HG02938 (cell line): Measurements from ENCODE around the gene ZNF587.
A peak's percentile ranks its signal among the peaks of the same experiment; 100 is the strongest.
"Not testable (repeated sequence)": the region's sequence is repeated elsewhere in the genome, so short reads cannot be mapped to it uniquely, and the experiment has no call there.

Experiments
- ATAC-seq: cut with Tn5 transposase; IDR thresholded peaks from one replicate; pipeline ENCODE4 v1.9.1; 2021; ENCODE audit warnings: mild to moderate bottlenecking, moderate library complexity; ENCODE audit not compliant: unreplicated experiment

Gene ZNF587

DNA sequence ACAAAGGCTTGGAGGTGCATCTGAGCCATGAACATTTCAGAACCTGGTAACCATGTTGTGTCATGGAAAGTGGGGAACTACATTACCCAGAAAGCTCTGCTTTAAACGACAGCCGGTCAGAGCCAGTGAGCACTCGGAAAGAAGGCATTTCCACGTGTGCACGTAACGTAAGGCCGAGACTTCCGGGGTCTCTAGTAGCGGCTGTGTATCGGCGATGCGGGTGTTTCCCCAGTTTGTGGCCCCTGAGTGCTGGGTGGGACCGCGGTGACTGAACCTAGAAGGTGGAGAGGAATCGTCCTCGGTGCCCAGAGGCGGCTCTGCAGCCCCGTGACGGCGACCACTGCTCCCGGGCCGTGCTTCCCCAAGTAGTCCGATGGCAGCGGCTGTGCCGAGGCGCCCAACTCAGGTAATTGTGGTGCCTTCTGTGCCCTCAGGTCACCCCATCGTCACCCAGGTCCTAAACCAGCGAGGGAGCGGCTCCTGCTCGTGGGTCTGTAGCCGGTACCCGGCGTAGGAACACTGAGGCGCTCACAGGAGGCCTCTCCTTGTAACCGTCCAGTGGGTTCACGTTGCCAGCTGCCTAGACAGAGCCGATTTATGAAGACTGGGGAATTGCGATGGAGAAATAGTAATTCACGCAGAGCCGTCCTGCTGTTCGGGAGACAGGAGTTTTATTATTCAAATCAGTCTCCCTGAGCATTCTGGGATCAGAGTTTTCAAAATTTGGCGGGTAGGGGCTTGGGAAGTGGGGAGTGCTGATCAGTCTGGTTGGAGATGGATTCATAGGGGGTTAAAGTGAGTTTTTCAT, at the start of gene ZNF587:
Gene ZNF587, plus strand, starts transcription at position 194 of the 808 bp plus-strand sequence. Its CDS starts 180 bp downstream, at position 374.
- peak; percentile 96 for ATAC-seq

DNA sequence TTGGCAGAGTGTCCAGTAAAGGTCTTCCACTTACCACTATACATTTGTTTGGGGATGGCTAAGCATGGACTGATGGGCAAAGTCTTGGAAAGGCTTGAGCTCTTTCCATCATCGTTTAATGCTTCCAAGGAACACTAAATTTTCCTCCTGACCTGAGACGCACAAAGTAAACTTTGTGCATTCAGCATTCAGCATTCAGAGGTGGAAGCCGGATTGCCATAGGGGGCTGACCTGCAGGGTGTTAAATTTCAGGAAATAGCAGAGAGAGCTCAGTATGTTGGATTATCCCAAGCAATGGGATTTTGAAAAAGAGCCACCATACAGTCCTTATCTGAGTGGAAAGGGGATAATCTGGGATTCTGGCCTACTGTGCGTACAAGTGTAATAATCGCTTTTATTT, 49.0 kb upstream of the ZNF587 start:
- no peak for ATAC-seq

DNA sequence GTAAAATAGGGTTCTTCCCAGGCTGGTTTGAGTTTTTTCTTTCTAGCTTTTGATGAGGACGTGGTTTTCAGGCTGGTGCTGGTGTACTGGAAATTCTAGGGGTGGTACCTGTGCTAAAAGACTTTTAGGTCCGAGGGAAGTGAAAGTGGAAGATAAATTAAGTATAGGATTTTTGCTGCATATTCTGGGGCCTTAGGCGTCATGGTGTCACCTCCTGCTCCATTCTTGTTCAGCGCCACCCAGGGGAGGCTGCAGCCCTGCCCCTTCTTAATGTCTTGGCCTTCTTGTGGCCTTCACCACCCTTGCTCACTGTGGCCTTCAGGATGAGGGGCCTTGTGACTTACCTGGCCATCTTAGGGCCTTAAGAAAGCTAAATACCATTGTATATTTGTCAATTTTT, 47.4 kb upstream of the ZNF587 start:
- ATAC-seq, result no peak

DNA sequence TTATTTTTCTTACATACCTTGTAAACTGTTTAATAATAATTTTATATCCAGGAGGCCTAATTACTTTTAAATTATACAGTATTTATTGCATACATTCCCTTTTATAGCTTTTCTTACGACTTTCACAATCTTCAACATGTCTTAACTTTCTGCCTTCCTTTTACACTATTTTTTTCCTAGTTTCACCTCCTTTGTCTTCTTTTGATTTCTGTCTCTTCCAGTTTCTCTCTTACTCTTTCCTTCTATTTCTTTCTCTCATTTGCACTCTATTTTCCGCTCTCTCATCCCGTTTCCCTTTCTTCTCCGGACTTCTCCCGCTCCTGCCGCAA, 46.4 kb upstream of the ZNF587 start:
- ATAC-seq, result no peak

DNA sequence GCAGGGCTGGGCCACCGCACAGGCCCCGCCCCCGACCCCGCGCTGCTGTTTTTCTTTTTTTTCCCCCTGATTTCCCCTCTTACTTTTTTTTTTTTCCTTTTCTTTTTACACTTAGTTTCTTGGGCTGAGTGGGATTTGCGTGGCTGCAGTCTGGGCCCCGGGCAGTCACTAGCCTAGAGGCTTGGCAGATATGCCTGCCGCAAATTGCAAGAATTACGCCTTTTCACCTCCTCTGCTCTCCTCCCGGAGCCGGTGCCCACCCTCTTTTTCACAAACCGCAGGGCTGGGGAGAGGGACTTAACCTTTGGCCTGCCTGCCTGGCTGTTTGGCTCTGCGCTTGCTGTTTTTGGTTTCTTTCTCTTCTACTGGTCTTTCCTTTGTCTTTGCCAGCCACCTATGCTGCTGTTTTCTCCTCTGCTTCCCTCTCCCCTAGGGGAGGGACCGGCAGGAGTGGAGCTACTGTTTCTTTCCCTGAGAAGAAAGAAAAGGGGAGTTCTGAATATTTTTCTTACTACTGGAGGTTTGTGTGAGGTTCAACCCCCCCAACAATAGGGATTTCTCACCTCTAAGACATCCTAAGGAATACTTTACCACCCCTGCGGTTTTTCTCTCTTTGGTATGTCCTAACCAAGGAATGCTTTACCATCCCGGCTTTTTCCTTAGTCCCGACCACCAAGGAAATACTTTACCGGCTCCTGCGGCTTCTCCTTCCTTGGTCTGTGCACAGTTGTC, 45.9 kb upstream of the ZNF587 start:
- ATAC-seq, result no peak

DNA sequence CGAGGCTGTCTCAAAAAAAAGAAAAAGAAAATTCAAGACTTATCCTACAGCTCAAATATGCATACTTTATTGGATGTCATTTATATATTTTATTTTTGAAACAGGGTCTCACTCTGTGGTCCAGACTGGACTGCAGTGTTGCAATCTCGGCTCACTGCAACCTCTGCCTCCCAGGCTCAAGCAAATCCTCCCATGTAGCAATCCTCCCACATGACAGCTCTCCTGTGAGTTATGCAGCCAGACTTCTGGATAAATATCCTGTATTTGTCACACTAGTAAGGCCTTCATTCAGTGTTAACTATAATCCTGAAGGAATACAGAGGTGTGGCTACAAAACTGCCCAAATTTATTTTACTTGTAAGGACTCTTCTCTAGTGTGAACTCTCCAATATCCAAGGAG, 42.1 kb upstream of the ZNF587 start:
- ATAC-seq, result no peak

DNA sequence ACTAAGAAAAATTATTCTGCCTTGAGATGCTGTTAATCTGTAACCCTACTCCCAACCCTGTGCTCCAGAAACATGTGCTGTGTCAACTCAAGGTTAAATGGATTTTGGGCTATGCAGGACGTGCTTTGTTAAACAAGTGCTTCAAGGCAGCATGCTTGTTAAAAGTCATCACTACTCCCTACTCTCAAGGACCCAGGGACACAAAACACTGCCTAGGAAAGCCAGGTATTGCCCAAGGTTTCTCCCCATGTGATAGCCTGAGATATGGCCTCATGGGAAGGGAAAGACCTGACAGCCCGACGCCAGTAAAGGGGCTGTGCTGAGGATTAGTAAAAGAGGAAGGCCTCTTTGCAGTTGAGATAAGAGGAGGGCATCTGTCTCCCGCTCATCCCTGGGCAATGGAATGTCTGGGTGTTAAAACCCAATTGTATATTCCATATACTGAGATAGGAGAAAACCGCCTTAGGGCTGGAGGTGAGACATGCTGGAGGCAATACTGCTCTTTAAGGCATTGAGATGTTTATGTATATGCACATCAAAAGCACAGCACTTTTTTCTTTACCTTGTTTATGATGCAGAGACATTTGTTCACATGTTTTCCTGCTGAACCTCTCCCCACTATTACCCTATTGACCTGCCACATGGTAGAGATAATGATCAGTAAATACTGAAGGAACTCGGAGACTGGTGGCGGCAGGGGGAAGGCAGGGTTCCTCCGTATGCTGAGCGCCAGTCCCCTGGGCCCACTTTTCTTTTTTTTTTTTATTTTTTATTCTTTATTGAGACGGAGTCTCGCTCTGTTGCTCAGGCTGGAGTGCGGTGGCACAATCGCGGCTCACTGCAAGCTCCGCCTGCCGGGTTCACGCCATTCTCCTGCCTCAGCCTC, 39.0 kb upstream of the ZNF587 start:
- ATAC-seq, result not testable (repeated sequence)

DNA sequence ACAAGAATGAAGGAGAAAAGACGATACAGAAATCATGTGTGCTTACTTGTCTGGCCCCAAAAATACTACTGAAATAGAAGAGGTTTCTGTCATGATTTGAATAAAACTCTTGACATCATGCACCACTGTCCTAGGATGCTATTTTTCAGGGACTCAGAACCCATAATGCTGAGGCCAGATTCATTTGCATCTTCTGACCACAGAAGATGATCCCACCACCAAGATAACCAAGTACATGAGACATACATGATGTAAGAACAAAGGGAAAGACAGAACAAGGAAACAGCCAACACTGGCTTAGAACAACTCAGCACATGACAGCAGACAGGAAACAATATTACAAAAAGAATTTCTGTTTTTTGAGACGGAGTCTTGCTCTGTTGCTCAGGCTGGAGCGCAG, 37.4 kb upstream of the ZNF587 start:
- no peak for ATAC-seq

DNA sequence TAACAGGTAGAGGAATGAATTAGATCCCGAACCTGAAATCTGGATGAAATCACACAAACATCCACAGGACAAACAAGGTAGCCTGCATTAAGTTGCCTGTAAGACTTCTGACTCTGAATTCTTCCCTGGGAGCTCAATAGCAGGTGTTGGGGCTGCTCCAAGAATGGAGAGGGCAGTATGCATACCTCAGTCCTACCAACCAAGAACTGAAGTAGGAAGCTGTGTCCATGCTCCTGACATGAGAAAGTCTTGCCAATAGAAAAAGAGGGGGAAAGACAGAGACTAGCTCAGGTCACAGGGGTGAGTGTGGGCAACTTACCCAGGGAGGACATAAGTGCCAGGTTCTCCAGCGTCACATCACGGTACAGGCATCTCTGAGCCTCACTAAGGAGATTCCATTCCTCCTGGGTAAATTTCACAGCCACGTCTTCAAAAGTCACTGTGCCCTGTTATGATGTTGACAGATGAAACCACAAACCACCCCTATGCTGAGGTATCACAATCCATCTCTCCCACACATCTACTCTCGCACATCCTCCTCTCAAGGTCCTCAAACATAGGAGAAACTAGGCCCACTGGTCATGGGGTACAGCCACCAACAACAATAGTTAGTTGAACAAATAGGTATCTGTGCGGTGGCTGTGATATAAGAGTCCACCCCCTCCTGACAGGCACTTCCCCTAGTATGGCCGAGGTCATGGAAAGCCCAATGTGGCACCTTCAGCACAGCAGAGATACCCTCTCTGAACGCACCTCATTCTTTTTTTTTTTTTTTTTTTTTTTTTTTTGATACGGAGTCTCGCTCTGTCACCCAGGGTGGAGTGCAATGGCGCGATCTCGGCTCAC, 36.5 kb upstream of the ZNF587 start:
- ATAC-seq, result not testable (repeated sequence)

DNA sequence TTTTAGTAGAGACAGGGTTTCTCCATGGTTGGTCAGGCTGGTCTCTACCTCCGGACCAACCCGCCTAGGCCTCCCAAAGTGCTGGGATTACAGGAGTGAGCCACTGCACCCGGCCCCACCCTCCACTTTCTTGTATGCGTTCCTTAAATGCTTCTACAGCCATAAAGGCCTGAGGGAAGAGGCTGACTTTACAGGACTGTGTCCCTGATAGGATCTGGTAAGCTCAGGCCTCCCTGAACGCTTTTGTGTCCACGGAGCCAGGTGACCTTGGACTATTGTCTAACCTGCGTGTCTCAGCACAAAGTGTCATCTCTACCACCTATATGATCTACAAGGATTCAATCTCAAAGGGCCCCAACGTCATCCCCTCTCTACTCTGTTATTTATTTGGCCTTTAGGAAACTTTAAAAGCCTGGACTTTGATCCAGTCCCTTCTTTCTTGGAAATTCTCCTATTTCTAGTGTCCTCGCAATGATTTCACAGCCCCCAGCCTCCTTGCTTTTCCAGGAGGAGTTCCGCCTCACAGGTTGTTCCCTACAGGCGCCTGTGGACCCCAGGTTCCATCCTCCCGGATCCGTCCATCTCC, 35.6 kb upstream of the ZNF587 start:
- ATAC-seq, result no peak

DNA sequence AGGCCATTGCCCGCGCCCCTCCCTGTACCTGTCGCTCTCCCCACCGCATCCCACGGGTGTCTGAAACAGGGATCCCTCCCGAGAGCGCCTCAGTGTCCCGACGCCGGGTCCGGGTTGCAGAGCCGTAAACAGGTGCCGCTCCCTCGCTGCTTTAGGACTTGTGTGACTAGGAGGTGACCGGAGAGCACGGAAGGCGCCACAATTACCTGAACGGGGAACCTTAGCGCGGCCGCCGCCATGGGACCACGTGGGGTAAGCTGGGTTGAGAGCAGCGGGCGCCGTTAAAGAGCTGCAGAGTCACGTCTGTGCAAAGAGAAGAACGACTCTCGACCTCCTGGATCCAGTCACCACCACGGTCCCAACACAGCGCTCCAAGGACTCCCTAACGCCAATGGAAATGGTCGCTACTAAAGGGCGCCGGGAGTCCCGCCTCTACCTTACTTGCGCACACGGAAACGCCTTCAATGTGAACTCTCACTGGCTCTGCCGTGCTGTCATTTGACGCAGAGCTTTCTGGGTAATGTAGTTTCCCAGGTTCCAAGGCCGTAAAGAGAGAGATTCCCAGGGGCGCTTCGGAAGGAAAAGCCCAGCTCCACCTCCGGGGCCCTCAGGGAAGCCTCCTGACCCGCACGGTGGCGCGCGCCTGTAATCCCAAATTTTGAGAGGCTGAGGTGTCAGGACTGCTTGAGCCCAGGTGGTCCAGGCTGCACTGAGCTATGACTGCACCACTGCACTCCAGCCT, 35.0 kb upstream of the ZNF587 start, which contains the start of gene ZNF552:
Gene ZNF552, minus strand, starts transcription at position 409 of the 742 bp plus-strand sequence. Its CDS starts 170 bp downstream, at position 239.
- ATAC-seq, result peak; percentile 62

DNA sequence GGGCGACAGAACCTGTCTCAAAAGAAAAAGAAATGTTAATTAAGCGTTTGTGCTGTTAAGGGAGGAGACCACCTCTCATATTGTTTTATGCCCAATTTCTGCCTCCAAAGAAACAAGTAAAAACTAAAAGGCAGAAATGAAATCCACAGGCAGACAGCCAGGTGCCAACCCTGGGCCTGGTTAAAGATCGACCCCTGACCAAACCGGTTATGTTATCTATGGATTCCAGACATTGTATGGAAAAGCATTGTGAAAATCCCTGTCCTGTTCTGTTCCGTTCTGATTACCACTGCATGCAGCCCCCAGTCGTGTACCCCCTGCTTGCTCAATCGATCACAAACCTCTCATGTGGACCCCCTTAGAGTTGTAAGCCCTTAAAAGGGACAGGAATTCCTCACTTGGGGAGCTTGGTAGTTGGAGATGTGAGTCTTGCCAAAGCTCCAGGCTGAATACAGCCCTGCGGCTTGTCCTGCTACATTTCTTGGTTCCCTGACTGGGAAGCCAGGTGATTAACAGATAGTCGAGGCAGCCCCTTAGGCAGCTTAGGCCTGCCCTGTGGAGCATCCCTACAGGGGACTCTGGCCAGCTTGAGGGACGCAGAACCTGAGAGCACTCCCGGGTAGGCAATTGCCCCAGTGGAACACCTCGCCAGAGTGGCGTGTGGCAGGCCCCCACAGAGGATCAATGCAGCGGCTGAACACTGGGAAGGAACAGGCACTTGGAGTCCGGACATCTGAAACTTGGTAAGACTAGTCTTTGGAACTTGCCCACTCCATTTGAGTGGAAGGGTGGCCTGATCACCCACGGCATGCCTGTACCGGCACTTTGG, 34.2 kb upstream of the ZNF587 start:
- no peak for ATAC-seq

DNA sequence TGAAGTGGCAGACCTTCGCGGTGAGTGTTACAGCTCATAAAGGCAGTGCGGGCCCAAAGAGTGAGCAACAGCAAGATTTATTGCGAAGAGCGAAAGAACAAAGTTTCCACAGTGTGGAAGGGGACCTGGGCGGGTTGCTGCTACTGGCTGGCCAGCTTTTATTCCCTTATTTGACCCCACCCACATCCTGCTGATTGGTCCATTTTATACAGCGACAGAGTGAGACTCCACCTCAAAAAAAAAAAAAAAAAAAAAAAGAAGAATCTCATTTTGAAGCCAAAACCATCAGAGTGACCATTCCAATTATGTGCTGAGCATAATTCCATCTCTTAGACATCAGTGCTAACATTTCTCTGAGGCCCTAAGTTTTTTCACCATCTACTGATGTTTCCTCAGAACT, 33.0 kb upstream of the ZNF587 start:
- no peak for ATAC-seq

DNA sequence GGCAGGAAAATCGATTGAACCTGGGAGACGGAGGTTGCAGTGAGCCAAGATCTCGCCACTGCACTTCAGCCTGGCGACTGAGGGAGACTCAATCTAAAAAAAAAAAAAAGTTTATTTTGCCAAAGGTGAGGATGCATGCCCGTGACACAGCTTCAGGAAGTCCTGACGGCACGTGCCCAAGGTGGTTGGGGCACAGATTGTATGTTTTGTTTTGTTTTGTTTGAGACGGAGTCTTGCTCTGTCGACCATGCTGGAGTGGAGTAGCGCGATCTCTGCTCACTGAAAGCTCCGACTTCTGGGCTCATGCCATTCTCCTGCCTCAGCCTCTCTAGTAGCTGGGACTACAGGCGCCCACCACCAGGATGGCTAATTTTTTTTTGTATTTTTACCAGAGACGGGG, 31.7 kb upstream of the ZNF587 start:
- no peak for ATAC-seq

DNA sequence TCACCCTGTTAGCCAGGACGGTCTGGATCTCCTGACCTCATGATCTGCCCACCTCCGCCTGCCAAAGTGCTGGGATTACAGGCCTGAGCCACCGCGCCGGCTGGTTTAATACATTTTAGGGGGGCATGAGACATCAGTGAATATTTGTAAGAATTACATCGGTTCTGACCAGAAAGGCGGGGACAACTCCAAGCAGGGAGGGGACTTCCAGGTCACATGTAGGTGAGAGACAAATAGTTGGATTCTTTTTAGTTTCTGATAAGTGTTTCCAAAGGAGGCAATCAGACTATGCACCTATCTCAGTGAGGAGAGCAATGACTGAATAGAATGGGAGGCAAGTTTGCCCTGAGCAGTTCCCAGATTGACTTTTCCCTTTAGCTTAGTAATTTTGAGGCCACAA, 31.3 kb upstream of the ZNF587 start:
- no peak for ATAC-seq

DNA sequence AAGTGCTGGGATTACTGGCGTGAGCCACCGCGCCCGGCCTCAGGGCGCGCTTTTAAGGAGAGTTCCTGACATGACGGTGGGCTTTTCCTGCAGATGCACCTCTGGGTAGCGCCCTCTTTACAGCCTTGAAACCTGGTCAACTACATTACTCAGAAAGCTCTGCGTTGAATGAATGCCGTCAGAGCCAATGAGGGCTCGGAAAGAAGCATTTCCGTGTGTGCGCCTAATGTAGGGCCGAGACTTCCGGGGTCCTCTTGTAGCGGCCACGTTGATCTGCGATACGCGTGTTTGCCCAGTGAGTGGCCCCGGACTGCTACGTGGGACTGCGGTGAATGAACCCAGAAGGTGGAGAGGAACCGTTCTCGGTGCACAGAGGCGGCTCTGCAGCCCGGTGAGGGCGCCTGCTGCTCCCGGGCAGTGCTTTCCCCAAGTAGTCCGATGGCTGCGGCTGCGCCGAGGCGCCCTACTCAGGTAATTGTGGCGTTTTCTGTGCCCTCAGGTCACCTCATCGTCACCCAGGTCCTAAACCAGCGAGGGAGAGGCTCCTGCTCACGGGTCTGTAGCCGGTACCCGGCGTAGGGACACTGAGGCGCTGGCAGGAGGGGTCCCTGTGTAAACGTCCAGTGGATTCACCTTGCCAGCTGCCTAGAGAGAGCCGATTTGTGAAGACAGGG, 30.0 kb upstream of the ZNF587 start:
- peak; percentile 93 for ATAC-seq

DNA sequence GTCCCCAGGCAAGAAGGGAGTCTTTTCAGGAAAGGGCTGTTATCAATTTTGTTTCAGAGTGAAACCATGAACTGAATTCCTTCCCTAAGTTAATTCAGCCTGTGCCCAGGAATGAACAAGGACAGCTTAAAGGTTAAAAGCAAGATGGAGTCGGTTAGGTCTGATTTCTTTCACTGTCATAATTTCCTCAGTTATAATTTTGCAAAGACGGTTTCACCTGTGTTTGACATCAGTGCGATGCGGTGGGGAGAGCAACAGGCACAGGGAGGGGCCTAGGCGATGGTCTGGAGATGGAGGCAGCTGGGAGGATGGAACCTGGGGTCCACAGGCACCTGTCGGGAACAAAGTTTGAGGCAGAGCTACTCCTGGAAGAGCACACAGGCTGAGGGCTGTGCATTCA, 29.1 kb upstream of the ZNF587 start:
- no peak for ATAC-seq

DNA sequence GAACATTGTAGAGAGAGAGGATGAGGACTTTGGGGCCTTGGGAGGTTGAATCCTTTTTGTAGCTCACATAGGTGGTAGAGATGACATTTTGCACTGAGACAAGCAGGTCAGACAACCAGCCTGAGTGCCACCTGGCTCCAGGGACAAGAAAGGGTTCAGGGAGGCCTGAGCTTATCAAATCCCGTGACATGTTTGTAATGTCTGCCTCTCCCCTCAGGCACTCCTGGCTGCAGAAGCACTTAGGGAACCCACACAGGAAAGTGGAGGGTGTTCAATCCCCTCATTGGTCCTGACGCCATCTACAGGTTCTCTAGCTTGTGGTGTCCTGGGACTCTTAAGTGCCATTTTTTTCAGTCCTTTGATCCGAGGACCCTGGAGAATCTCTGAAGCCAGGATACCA, 28.6 kb upstream of the ZNF587 start:
- ATAC-seq, result not testable (repeated sequence)
